DOHH2 (cell line): Measurements from ENCODE around the gene CBY3.

ENCODE experiments used
- H3F3A ChIP-seq: fragments of 200-600 bp; sonication (generic), shearing (Covaris generic); 2 replicates; pipeline ENCODE4 v1.6.0; 2016; ENCODE audit warnings: antibody characterized with exemption, mild to moderate bottlenecking; ENCODE audit not compliant: control insufficient read depth, insufficient read depth
- H3K27ac ChIP-seq: fragments of 200-600 bp; sonication (generic); 2 replicates; pipeline ENCODE4 v1.5.1; 2014; ENCODE audit warnings: low read depth, mild to moderate bottlenecking, low read length, moderate library complexity
- H3K27me3 ChIP-seq: fragments of 200-600 bp; sonication (generic); 2 replicates; pipeline ENCODE4 v1.6.1; 2014; ENCODE audit warnings: mild to moderate bottlenecking, low read length, mixed read lengths; ENCODE audit not compliant: control insufficient read depth
- H3K36me3 ChIP-seq: fragments of 200-600 bp; sonication (generic); 2 replicates; pipeline ENCODE4 v1.6.1; 2014; ENCODE audit warnings: mild to moderate bottlenecking, low read length, moderate library complexity, mixed read lengths; ENCODE audit not compliant: control insufficient read depth
- H3K4me1 ChIP-seq: fragments of 200-600 bp; sonication (generic); 2 replicates; pipeline ENCODE4 v1.6.1; 2014; ENCODE audit warnings: mild to moderate bottlenecking, low read length, mixed read lengths; ENCODE audit not compliant: control insufficient read depth
- H3K4me2 ChIP-seq: fragments of 200-600 bp; sonication (generic); 2 replicates; pipeline ENCODE4 v1.6.0; 2014; ENCODE audit warnings: mild to moderate bottlenecking, low read length, moderate library complexity
- H3K4me3 ChIP-seq: fragments of 200-600 bp; sonication (generic); 2 replicates; pipeline ENCODE4 v1.5.1; 2014; ENCODE audit warnings: mild to moderate bottlenecking, low read length, mixed read lengths
- H3K79me2 ChIP-seq: fragments of 200-600 bp; sonication (generic); 2 replicates; pipeline ENCODE4 v1.6.1; 2014; ENCODE audit warnings: mild to moderate bottlenecking, low read length, mixed read lengths; ENCODE audit not compliant: control insufficient read depth
- H3K9me2 ChIP-seq: fragments of 200-600 bp; sonication (generic); replicated peaks from 2 replicates; pipeline ENCODE4 v1.6.1; 2014; ENCODE audit warnings: mild to moderate bottlenecking, low read length, mixed read lengths; ENCODE audit not compliant: control insufficient read depth
- H3K9me3 ChIP-seq: fragments of 200-600 bp; sonication (generic); 2 replicates; pipeline ENCODE4 v1.6.1; 2014; ENCODE audit warnings: antibody characterized with exemption, low read length, mixed read lengths; ENCODE audit not compliant: control insufficient read depth, insufficient read depth
- H4K20me1 ChIP-seq: fragments of 200-600 bp; sonication (generic); 2 replicates; pipeline ENCODE4 v1.6.0; 2014; ENCODE audit warnings: low read depth, mild to moderate bottlenecking, antibody characterized with exemption, low read length, moderate library complexity; ENCODE audit not compliant: control insufficient read depth, insufficient read depth
- EZH2phosphoT487 ChIP-seq: fragments of 200-600 bp; sonication (generic); IDR thresholded peaks from 2 replicates; pipeline ENCODE4 v1.6.1; 2017; ENCODE audit warnings: borderline replicate concordance, mild to moderate bottlenecking, antibody characterized with exemption, low read length, moderate library complexity, mixed read lengths
- TF ChIP-seq, protein P1 (sequence below): fragments of 200-600 bp; sonication (generic); IDR thresholded peaks from one replicate; pipeline ENCODE4 v1.5.1; 2014; ENCODE audit warnings: antibody characterized with exemption, mild to moderate bottlenecking, low read depth, low read length; ENCODE audit not compliant: poor library complexity, severe bottlenecking

Gene CBY3

DNA sequence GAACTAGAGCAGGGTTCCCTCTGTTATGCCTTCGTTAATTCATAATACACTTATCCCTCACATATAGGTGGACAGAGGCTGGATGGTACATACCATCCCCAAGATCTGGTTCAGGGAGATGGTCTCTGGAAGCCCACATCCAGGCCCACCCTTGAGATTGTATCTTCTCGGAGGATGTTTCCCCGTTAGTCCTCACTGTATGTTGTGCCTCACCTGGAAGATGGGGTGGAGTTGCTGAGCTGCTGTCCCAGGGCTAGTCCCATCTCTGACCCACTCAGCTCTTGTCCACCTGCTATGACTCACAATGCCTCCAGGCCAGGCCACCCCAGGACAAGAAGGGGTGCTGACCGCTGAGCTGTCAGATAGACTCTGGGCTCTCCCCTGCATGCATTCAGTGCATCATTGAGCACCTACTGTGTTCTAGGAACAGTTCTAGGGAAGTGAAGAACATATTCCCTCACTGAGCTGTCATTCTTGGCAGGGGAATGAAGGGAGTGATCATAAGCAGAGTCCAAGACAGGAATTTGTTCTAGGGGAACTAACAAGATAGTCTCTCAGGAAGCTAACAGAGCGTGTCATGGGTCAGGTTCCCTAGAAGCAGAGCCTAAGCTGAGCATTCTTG is at the start of gene CBY3:
CBY3 (minus strand) TSS at position 255 of the 622 bp plus-strand sequence; CDS start at position 139, 116 bp downstream.
- no peaks in the 10 kb centered on the region for H3K27me3 ChIP-seq
- no peak within 1 kb of the TSS for H3K4me3 ChIP-seq
- no peaks in the 10 kb centered on the region for H3K9me3 ChIP-seq
- H3K36me3 ChIP-seq = peaks cover 8% of the 10 kb centered on the region; the same call in 1 of the 2 replicates
- peaks cover 23% of the 10 kb centered on the region for H3K4me1 ChIP-seq
- H3K27ac ChIP-seq = no peak within 1 kb of the TSS
- H3K79me2 ChIP-seq = peaks cover 30% of the 10 kb centered on the region
- peaks cover 7% of the 10 kb centered on the region; the same call in 1 of the 2 replicates for H3F3A ChIP-seq
- TF ChIP-seq, protein P1, sequence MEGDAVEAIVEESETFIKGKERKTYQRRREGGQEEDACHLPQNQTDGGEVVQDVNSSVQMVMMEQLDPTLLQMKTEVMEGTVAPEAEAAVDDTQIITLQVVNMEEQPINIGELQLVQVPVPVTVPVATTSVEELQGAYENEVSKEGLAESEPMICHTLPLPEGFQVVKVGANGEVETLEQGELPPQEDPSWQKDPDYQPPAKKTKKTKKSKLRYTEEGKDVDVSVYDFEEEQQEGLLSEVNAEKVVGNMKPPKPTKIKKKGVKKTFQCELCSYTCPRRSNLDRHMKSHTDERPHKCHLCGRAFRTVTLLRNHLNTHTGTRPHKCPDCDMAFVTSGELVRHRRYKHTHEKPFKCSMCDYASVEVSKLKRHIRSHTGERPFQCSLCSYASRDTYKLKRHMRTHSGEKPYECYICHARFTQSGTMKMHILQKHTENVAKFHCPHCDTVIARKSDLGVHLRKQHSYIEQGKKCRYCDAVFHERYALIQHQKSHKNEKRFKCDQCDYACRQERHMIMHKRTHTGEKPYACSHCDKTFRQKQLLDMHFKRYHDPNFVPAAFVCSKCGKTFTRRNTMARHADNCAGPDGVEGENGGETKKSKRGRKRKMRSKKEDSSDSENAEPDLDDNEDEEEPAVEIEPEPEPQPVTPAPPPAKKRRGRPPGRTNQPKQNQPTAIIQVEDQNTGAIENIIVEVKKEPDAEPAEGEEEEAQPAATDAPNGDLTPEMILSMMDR = no peak
- no peak for TF ChIP-seq EZH2phosphoT487
- H3K4me2 ChIP-seq = no peak within 1 kb of the TSS
- no peaks in the 10 kb centered on the region for H4K20me1 ChIP-seq
- H3K9me2 ChIP-seq = no peaks in the 10 kb centered on the region

- Histone ChIP-seq H3K36me3 (peaks cover 82% of the 10 kb centered on the region), H3F3A (peaks cover 59% of the 10 kb centered on the region), H3K4me2 (no peak overlapping the region)
Observed at GRCh38 chr5:179730356-179730755, 49.5 kb upstream of the CBY3 start.

GRCh38 chr5:179729727-179730126 is 48.9 kb upstream of the CBY3 start:
- no peak overlapping the region for H3K27ac ChIP-seq
- H3K79me2 ChIP-seq = peaks cover 25% of the 10 kb centered on the region
- peaks cover 25% of the 10 kb centered on the region for H3K4me1 ChIP-seq
- H3K4me3 ChIP-seq = no peak overlapping the region
- H4K20me1 ChIP-seq = peaks cover 14% of the 10 kb centered on the region
- H3K9me2 ChIP-seq = no peaks in the 10 kb centered on the region
- no peaks in the 10 kb centered on the region for H3K27me3 ChIP-seq
- no peak for TF ChIP-seq EZH2phosphoT487
- H3K36me3 ChIP-seq = peaks cover 87% of the 10 kb centered on the region
- peaks cover 59% of the 10 kb centered on the region for H3F3A ChIP-seq
- no peaks in the 10 kb centered on the region for H3K9me3 ChIP-seq
- no peak overlapping the region for H3K4me2 ChIP-seq

More at GRCh38 chr5:179730356-179730755, 49.5 kb upstream of the CBY3 start:
- TF ChIP-seq, protein P1 = no peak
- TF ChIP-seq EZH2phosphoT487 = no peak
- Histone ChIP-seq H3K9me3 (no peaks in the 10 kb centered on the region), H3K4me3 (no peak overlapping the region), H3K4me1 (peaks cover 26% of the 10 kb centered on the region), H3K79me2 (peaks cover 32% of the 10 kb centered on the region), H3K9me2 (no peaks in the 10 kb centered on the region), H4K20me1 (peaks cover 15% of the 10 kb centered on the region), H3K27ac (peak overlapping the region; percentile 54), H3K27me3 (no peaks in the 10 kb centered on the region)

GRCh38 chr5:179729303-179729702 is 48.5 kb upstream of the CBY3 start:
- no peak for TF ChIP-seq EZH2phosphoT487
- Histone ChIP-seq H3K4me2 (no peak overlapping the region), H3K27me3 (no peaks in the 10 kb centered on the region), H3K79me2 (peaks cover 22% of the 10 kb centered on the region), H3K36me3 (peaks cover 87% of the 10 kb centered on the region), H3K4me1 (peaks cover 20% of the 10 kb centered on the region), H4K20me1 (peaks cover 9% of the 10 kb centered on the region), H3K9me3 (no peaks in the 10 kb centered on the region), H3K4me3 (no peak overlapping the region), H3K27ac (no peak overlapping the region), H3F3A (peaks cover 61% of the 10 kb centered on the region), H3K9me2 (no peaks in the 10 kb centered on the region)
